Naive thymus-derived CD8-positive, alpha-beta T cell (primary cell): ENCODE measurements around the gene INPP4A. TPM values are rescaled to one million over a fixed set of nuclear protein-coding genes. Genes with fewer than 3 reads are reported as not detected.
"Not testable (repeated sequence)": the region's sequence is repeated elsewhere in the genome, so short reads cannot be mapped to it uniquely, and the experiment has no call there.

Experiments
- ATAC-seq, 2 donors: fragments of 150-1000 bp; cut with Tn5 transposase in 1 of 2; sonication (Bioruptor Pico), chemical (Tn5 transposase) in 1 of 2; 1 replicate in 1 of 2; 2 replicates in 1 of 2; pipeline ENCODE4 v1.10.0; 2021; ENCODE audit warnings: mild to moderate bottlenecking in 2 of 2, moderate library complexity in 2 of 2
- POLR2A ChIA-PET: fragments of 350-600 bp; sonication (Branson Sonifier 250); formaldehyde crosslinking; loops from one replicate; lab custom pipeline; 2021; ENCODE audit warnings: antibody characterized with exemption; lab: Charles Lee
- DNase-seq, 10 donors: peaks; one replicate each; pipeline versions ENCODE4 v3.0.0 to v3.0.0-alpha.2; 2020 to 2022
- H3K27ac Mint-ChIP-seq, 10 donors: one replicate each; pipeline ENCODE4 v1.8.0; 2020 to 2022; ENCODE audit warnings: mild to moderate bottlenecking in 10 of 10, mixed read lengths in 10 of 10, moderate library complexity in 4 of 10, inconsistent platforms in 1 of 10
- H3K27me3 Mint-ChIP-seq, 5 donors: one replicate each; pipeline ENCODE4 v1.8.0; 2021 to 2022; ENCODE audit warnings: mixed read lengths in 5 of 5
- H3K36me3 Mint-ChIP-seq, 3 donors: one replicate each; pipeline ENCODE4 v1.8.0; 2020 to 2022; ENCODE audit warnings: mixed read lengths in 3 of 3, mild to moderate bottlenecking in 2 of 3, inconsistent platforms in 1 of 3
- H3K4me1 Mint-ChIP-seq, 4 donors: one replicate each; pipeline ENCODE4 v1.8.0; 2021 to 2022; ENCODE audit warnings: mixed read lengths in 4 of 4
- H3K4me3 Mint-ChIP-seq, 10 donors: one replicate each; pipeline ENCODE4 v1.8.0; 2020 to 2022; ENCODE audit warnings: mild to moderate bottlenecking in 10 of 10, mixed read lengths in 10 of 10, moderate library complexity in 6 of 10, inconsistent platforms in 1 of 10
- H3K9me3 Mint-ChIP-seq, 9 donors: one replicate each; pipeline ENCODE4 v1.8.0; 2020 to 2022; ENCODE audit warnings: mixed read lengths in 9 of 9, mild to moderate bottlenecking in 3 of 9, inconsistent platforms in 1 of 9, moderate library complexity in 1 of 9
- polyA plus RNA-seq, 3 donors: library from polyadenylated mRNA; unstranded; fragments of 300-500 nt; fragmentation: Illumina TruSeq; gene quantifications; one replicate each; pipeline ENCODE4 v1.2.3, GENCODE V29; 2021
- total RNA-seq, 8 experiments: library from RNA in 2 of 8; stranded (reverse) in 2 of 8; gene quantifications; one replicate each; pipeline ENCODE4 v1.2.3 and lab custom pipeline; 2021 to 2026

INPP4A gene
- 100 to 1,000 TPM; 130 to 141 TPM for total RNA-seq
- 10 to 100 TPM; 37.7 to 64.3 (median 46.3) TPM for polyA plus RNA-seq
- 64.8 to 265 (median 236) reads per million in 6 experiments for total RNA-seq (lab: John Stamatoyannopoulos, UW)

DNA sequence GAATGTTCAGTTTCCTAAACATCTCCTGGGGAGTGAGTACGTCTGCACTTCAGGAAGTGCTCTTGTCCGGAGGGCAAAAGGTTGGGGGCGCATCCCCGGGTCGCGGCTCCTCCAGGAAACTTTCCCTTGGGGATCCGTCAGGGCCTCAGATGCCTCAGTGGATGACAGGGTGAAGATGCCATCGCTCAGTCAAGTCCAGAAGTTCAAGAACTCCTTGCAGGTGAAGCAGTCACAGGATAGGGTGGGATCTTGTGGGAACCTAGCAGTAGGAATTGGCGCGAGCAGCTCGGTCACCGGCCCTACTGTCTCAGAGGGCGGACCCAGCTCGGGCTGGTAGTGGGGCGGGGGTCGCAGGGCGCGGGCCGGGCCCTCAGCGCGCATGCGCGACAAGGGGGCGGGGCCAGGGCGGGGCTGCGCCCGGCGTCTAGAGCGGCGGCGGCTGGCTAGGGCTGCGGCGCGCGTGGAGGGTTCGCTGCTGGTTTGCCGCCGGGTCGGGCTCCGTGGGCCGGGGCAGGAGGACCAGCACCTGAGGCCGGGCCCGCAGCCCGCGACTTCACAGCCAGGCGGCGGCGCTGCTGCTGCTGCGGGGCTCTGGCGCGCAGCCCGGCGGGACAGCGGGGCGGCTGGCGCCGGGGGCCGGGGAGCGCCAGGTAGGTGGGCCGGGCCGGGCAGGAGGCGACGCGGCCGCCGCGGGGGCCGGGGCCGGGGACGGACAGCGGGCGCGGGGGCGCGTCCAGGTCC lies at the start of gene INPP4A:
TSS of gene INPP4A (plus strand) at position 423 of the 741 bp plus-strand sequence. CDS start 75,191 bp downstream, outside the sequence.
- peak; percentile 67 to 75 for ATAC-seq
- peaks cover 0 to 9% (median 4%) of the 10 kb centered on the region in 9 donors for H3K9me3 Mint-ChIP-seq
- peaks cover 23 to 47% (median 34%) of the 10 kb centered on the region in 4 donors for H3K4me1 Mint-ChIP-seq
- H3K27ac Mint-ChIP-seq: peak within 1 kb of the TSS; percentile 91 to 99 (median 97)
- POLR2A ChIA-PET: interaction anchor here (12.9 kb wide), 1 partner anchor 21 kb away, joined by 233 read pairs; no protein-coding TSS in a partner anchor
- H3K36me3 Mint-ChIP-seq: peaks cover 0 to 8% (median 0%) of the 10 kb centered on the region in 3 donors
- H3K4me3 Mint-ChIP-seq: peak within 1 kb of the TSS; percentile 94 to 99 (median 96)
- H3K27me3 Mint-ChIP-seq: no peaks in the 10 kb centered on the region
- DNase-seq: peak; percentile 70 to 87 (median 79)

DNA sequence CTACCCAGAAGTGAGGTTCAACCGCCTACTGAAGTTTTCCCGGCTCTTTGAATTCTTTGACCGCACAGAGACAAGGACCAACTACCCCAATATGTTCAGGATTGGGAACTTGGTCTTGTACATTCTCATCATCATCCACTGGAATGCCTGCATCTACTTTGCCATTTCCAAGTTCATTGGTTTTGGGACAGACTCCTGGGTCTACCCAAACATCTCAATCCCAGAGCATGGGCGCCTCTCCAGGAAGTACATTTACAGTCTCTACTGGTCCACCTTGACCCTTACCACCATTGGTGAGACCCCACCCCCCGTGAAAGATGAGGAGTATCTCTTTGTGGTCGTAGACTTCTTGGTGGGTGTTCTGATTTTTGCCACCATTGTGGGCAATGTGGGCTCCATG lies 48.7 kb upstream of the INPP4A start:
- no peak for DNase-seq
- Mint-ChIP-seq H3K36me3 (no peaks in the 10 kb centered on the region), H3K27ac (peak overlapping the region in 1 of 10 donors; percentile 39), H3K27me3 (peaks cover 10 to 45% (median 28%) of the 10 kb centered on the region in 5 donors), H3K4me1 (no peaks in the 10 kb centered on the region), H3K9me3 (no peaks in the 10 kb centered on the region), H3K4me3 (no peak overlapping the region)
- POLR2A ChIA-PET: no interaction called here
- no peak for ATAC-seq

DNA sequence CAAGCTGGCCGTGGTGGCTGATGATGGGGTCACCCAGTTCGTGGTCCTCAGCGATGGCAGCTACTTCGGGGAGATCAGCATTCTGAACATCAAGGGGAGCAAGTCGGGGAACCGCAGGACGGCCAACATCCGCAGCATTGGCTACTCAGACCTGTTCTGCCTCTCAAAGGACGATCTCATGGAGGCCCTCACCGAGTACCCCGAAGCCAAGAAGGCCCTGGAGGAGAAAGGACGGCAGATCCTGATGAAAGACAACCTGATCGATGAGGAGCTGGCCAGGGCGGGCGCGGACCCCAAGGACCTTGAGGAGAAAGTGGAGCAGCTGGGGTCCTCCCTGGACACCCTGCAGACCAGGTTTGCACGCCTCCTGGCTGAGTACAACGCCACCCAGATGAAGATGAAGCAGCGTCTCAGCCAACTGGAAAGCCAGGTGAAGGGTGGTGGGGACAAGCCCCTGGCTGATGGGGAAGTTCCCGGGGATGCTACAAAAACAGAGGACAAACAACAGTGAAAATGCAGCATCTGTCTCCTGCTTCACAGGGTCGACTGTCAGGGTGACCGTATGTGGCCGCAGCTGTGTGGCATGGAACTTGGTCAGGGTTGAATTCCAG lies 47.8 kb upstream of the INPP4A start:
- DNase-seq: no peak
- H3K36me3 Mint-ChIP-seq: no peaks in the 10 kb centered on the region
- ATAC-seq: no peak
- no peaks in the 10 kb centered on the region for H3K9me3 Mint-ChIP-seq
- H3K27me3 Mint-ChIP-seq: peaks cover 10 to 45% (median 30%) of the 10 kb centered on the region in 5 donors
- no peaks in the 10 kb centered on the region for H3K4me1 Mint-ChIP-seq
- no peak overlapping the region for H3K4me3 Mint-ChIP-seq
- POLR2A ChIA-PET: no interaction called here
- H3K27ac Mint-ChIP-seq: no peak overlapping the region

DNA sequence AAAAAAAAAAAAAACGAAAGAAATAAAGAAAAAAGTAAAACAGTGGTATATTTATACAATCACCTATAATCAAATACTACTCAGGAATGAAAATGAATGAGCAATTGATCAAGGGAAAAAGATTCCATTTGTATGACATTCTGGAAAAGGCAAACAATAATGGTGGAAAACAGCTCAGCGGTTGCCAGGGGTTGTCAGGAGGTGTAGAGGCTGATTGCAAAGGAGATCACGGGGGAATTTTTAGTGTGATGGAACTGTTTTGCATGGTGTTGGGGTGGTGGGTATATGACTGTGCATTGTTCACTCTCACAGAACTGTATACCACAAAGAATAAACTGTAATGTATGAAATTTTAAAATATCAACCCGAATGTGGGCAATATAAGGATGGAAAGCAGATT lies 45.5 kb upstream of the INPP4A start:
- Mint-ChIP-seq H3K27me3 (peaks cover 11 to 45% (median 30%) of the 10 kb centered on the region in 5 donors), H3K9me3 (no peaks in the 10 kb centered on the region), H3K4me3 (no peak overlapping the region), H3K27ac (peak overlapping the region in 1 of 10 donors; percentile 33), H3K4me1 (no peaks in the 10 kb centered on the region), H3K36me3 (no peaks in the 10 kb centered on the region)
- no peak for ATAC-seq
- no peak for DNase-seq
- POLR2A ChIA-PET: no interaction called here

DNA sequence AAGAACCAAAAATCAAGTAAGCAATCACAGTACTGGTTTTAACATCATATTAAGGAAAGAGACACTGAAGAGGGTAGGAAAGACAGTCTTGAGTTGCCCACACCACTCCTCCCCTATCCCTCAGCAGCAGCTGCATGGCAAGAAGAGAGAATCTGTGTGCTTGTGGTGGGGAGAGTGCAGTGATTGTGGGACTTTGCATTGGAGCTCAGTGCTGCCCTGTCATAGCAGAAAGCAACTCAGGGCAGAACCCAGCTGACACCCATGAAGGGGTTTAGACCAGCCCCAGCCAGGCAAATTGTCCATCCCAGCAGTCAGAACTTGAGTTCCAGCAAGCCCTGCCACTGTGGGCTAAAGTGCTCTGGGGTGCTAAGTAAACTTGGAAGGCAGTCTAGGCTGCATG lies 40.8 kb upstream of the INPP4A start:
- no peaks in the 10 kb centered on the region for H3K9me3 Mint-ChIP-seq
- POLR2A ChIA-PET: no interaction called here
- H3K4me1 Mint-ChIP-seq: no peaks in the 10 kb centered on the region
- no peaks in the 10 kb centered on the region for H3K36me3 Mint-ChIP-seq
- ATAC-seq (no peak), DNase-seq (no peak)
- H3K27ac Mint-ChIP-seq: no peak overlapping the region
- H3K27me3 Mint-ChIP-seq: peaks cover 2 to 23% (median 6%) of the 10 kb centered on the region in 5 donors
- H3K4me3 Mint-ChIP-seq: no peak overlapping the region

DNA sequence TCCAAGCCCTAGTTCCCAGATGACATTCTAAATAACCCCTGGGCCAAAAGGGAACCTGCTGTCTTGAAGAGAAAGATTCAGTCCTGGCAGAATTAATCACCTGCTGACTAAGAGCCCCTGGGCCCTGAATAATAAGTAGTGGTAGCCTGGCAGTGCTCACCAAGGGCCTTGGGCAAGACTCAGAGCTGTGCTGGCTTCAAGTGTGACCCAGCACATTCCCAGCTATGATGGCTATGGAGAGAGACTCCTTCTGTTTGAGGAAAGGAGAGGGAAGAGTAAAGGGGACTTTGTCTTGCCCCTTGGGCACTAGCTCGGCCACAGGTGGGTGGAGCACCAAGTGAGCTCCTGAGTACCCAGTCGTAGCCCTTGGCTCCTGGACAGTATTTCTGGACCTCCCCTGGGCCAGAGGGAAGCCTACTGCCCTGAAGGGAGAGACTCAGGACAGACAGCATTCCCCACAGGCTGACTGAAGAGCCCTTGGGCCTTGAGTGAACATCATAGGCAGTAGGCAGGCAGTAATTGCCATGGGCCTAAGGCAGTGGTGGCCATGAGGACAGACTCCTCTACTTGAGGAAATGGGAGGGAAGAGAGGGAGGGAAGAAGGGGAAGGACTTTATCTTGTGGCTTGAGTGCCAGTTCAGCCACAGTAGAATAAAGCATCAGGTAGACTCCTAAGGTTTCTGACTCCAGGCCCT lies 40.0 kb upstream of the INPP4A start:
- Mint-ChIP-seq H3K9me3 (no peaks in the 10 kb centered on the region), H3K4me3 (no peak overlapping the region), H3K27ac (no peak overlapping the region), H3K36me3 (no peaks in the 10 kb centered on the region), H3K4me1 (no peaks in the 10 kb centered on the region), H3K27me3 (peaks cover 0 to 16% (median 3%) of the 10 kb centered on the region in 5 donors)
- ATAC-seq (no peak), DNase-seq (no peak)
- POLR2A ChIA-PET: no interaction called here

DNA sequence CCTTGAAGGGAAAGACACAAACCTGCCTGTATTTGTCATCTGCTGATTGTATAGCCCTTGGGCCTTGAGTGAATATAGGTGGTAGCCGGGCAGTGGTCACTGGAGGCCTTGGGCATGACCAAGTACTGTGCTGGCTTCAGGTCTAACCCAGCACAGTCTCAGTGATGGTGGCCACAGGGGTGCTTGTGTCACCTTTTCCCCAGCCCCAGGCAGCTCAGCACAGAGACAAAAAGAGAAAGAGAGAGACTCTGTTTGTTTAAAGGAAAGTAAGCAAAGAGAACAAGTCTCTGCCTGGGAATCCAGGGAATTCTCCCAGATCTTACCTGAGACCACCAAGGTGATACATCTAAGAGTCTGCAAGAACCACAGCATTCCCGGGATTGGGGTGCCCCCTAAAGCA lies 39.4 kb upstream of the INPP4A start:
- DNase-seq (no peak), ATAC-seq (no peak)
- Mint-ChIP-seq H3K4me3 (no peak overlapping the region), H3K27me3 (peaks cover 0 to 16% (median 1%) of the 10 kb centered on the region in 5 donors), H3K27ac (no peak overlapping the region), H3K36me3 (no peaks in the 10 kb centered on the region), H3K4me1 (no peaks in the 10 kb centered on the region), H3K9me3 (no peaks in the 10 kb centered on the region)
- POLR2A ChIA-PET: no interaction called here

DNA sequence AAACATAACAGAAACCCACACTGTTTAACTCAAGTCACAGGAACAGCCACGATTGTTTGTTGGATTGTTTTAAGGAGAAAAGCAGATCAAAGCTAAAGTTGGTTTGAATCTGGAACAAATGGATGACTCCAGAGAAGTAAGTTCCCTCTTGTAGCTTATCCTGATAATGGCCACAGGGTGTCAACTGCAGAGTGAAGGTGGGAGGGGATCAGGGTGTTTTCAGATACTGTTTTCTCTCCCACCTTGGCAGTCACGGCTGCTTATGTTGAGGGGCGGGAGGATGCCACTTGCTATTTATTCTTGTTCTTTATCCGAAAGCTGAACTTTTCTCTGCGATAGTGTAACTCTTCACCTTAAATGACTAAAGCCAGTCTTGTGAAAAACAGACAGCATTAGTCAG lies 36.5 kb upstream of the INPP4A start:
- DNase-seq (no peak), ATAC-seq (no peak)
- H3K36me3 Mint-ChIP-seq: no peaks in the 10 kb centered on the region
- no peaks in the 10 kb centered on the region for H3K9me3 Mint-ChIP-seq
- POLR2A ChIA-PET: no interaction called here
- peaks cover 0 to 6% (median 0%) of the 10 kb centered on the region in 5 donors for H3K27me3 Mint-ChIP-seq
- H3K4me1 Mint-ChIP-seq: peaks cover under 1 to 6% (median 5%) of the 10 kb centered on the region in 4 donors
- no peak overlapping the region for H3K4me3 Mint-ChIP-seq
- H3K27ac Mint-ChIP-seq: no peak overlapping the region

DNA sequence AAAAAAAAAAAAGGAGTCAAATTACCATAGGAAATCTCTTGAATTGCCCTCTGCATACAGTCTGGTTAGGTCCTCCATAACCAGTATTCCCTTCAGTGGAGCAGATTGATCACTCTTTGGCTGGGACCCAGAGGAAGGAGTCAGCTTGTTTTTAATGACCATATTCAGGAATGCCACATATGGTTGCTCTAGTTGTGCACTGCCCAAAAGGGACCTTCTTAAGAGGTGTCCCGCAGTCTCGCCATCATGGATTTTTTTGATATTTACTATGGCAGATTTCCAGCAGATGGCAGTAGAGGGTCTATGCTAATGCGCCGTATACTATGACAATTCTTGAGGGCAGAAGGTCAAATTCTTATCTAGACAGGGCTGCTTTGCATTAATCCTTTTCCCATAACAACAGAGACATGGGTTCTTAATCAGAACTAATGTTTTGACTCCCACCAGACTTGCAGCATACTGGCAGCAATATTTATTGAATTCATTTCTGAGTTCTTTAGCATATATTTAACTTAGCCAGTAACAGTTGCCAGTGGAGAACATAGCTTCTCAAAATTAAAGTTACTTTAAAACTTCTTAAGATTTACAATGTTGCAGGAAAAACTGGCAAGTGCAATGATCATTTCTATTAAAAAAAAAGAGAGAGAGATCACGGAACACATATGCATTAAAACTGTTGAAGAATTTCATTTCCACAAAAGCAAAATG lies 31.8 kb upstream of the INPP4A start:
- Mint-ChIP-seq H3K36me3 (no peaks in the 10 kb centered on the region), H3K4me1 (peaks cover 1 to 25% (median 6%) of the 10 kb centered on the region in 4 donors), H3K9me3 (no peaks in the 10 kb centered on the region), H3K27ac (peak overlapping the region in 3 of 10 donors; percentile 9 to 68 (median 44)), H3K27me3 (peaks cover 0 to 4% (median 0%) of the 10 kb centered on the region in 5 donors), H3K4me3 (no peak overlapping the region)
- ATAC-seq: peak; percentile 85 to 96
- peak; percentile 16 to 87 (median 61) for DNase-seq
- POLR2A ChIA-PET: interaction anchor here (0.6 to 1.0 kb wide), 6 partner anchors 34 to 768 kb away, joined by 3 to 4 read pairs (median 3); partner anchors contain the start of genes MITD1 and MRPL30

DNA sequence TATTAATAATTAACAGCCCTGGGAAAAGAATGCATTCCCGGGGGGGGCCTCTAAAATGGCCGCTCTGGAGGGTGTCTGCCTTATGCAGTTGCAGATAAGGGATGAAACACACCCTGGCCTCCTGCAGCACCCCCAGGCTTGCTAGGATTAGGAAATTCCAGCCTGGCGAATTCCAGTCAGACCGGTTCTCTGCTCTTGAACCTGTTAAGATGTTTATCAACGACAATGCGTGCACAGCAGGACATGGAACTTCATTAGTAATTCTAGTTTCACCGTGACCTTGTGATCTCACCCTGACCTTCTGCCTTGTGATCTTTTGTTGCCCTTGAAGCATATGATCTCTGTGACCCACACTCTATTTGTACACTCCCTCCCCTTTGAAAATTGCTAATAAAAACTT lies 30.4 kb upstream of the INPP4A start:
- H3K27me3 Mint-ChIP-seq, H3K36me3 Mint-ChIP-seq, POLR2A ChIA-PET, H3K4me3 Mint-ChIP-seq, DNase-seq, H3K9me3 Mint-ChIP-seq, ATAC-seq: not testable (repeated sequence)
- Mint-ChIP-seq H3K27ac (peak overlapping the region in 2 of 10 donors; percentile 28 to 52), H3K4me1 (peaks cover 1 to 25% (median 6%) of the 10 kb centered on the region in 4 donors)

DNA sequence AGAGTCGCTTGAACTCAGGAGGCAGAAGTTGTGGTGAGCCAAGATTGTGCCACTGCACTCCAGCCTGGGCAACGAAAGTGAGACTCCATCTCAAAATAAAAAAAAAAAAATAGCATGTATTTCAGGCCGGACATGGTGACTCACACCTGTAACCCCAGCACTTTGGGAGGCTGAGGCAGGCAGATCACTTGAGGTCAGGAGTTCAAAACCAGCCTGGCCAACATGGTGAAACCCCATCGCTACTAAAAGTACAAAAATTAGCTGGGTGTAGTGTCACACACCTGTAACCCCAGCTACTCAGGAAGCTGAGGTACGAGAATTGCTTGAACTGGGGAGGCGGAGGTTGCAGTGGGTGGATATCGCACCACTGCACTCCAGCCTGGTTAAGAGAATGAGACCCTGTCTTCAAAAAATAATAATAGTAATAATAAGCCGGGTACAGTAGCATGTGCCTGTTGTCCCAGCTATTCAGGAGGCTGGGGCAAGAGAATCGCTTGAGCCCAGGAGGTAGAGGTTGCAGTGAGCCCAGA lies 28.9 kb upstream of the INPP4A start:
- not testable (repeated sequence) for H3K9me3 Mint-ChIP-seq, H3K27me3 Mint-ChIP-seq, H3K36me3 Mint-ChIP-seq
- H3K4me3 Mint-ChIP-seq: peak overlapping the region in 4 of 10 donors; percentile 22 to 54 (median 40)
- peaks cover 1 to 25% (median 6%) of the 10 kb centered on the region in 4 donors for H3K4me1 Mint-ChIP-seq
- peak in 2 of 10 donors; percentile 14 to 21 for DNase-seq
- peak overlapping the region in 3 of 10 donors; percentile 15 to 62 (median 31) for H3K27ac Mint-ChIP-seq
- POLR2A ChIA-PET: interaction anchor here (0.6 to 1.2 kb wide), 3 partner anchors 72 to 365 kb away, joined by 3 to 5 read pairs (median 3); no protein-coding TSS in a partner anchor
- peak in 1 of 2 donors; percentile 59 for ATAC-seq
